Measurements from ENCODE around the gene PANK1.

GRCh38 chr10:89649051-89649450 is 4.0 kb upstream of the PANK1 start:
- TF ChIP-seq CTCF (IDR thresholded peaks at IDR 0.05): no peak
- no peak for TF ChIP-seq POLR2A (IDR thresholded peaks at IDR 0.05)

All from testis (tissue), 2 donors.